Activated T-cell treated with anti-CD3 and anti-CD28 coated beads, Interleukin-2, amount 50 U/mL, for 48 hours (primary cell): ENCODE data around the gene RNASE11.
"Not testable (repeated sequence)": the region's sequence is repeated elsewhere in the genome, so short reads cannot be mapped to it uniquely, and the experiment has no call there.

Experiments
- DNase-seq, 2 experiments: peaks; one replicate each; pipeline ENCODE4 v3.0.0-alpha.2; 2020

RNASE11 gene

GRCh38 chr14:20587489-20588154 is at the start of gene RNASE11:
TSS of gene RNASE11 (minus strand) at chr14:20588001.
- DNase-seq, result no peak

- DNase-seq, result peak; percentile 85
Measured at GRCh38 chr14:20632831-20633691, 45.3 kb upstream of the RNASE11 start.

GRCh38 chr14:20632448-20632830 is 44.6 kb upstream of the RNASE11 start:
- peak in 1 of 2 experiments; percentile 72 for DNase-seq

GRCh38 chr14:20631880-20632389 is 44.1 kb upstream of the RNASE11 start:
- peak in 1 of 2 experiments; percentile 42 for DNase-seq

- peak; percentile 73 to 74 for DNase-seq
Measured at GRCh38 chr14:20631023-20631879, 43.5 kb upstream of the RNASE11 start.

- DNase-seq, result peak; percentile 67 to 68
Measured at GRCh38 chr14:20630340-20631022, 42.7 kb upstream of the RNASE11 start.

GRCh38 chr14:20628063-20628854 is 40.5 kb upstream of the RNASE11 start:
- DNase-seq, result no peak

- no peak for DNase-seq
Measured at GRCh38 chr14:20627346-20628027, 39.7 kb upstream of the RNASE11 start.

- peak in 1 of 2 experiments; percentile 38 for DNase-seq
Measured at GRCh38 chr14:20626274-20626673, 38.5 kb upstream of the RNASE11 start.

GRCh38 chr14:20624495-20625070 is 36.8 kb upstream of the RNASE11 start:
- DNase-seq, result peak; percentile 62 to 65

- peak; percentile 52 to 54 for DNase-seq
Measured at GRCh38 chr14:20623798-20624197, 36.0 kb upstream of the RNASE11 start.

- no peak for DNase-seq
Measured at GRCh38 chr14:20622816-20623291, 35.1 kb upstream of the RNASE11 start.

- no peak for DNase-seq
Measured at GRCh38 chr14:20620798-20621478, 33.1 kb upstream of the RNASE11 start.

GRCh38 chr14:20619688-20620087 is 31.9 kb upstream of the RNASE11 start:
- not testable (repeated sequence) for DNase-seq

GRCh38 chr14:20618271-20618749 is 30.5 kb upstream of the RNASE11 start:
- DNase-seq, result no peak

- DNase-seq, result no peak
Measured at GRCh38 chr14:20617138-20618003, 29.6 kb upstream of the RNASE11 start.

- no peak for DNase-seq
Measured at GRCh38 chr14:20615996-20616395, 28.2 kb upstream of the RNASE11 start.
